Stimulated activated naive CD8-positive, alpha-beta T cell treated with anti-CD3 and anti-CD28 coated beads, Interleukin-15, Interleukin-2, amounts not matched to agents 100 ng/mL and 50 ng/mL, for 24 hours (primary cell): ENCODE data around the gene NAA16.

Experiments
- H3K27ac Mint-ChIP-seq: one replicate; pipeline ENCODE4 v1.8.0; 2021; ENCODE audit warnings: mild to moderate bottlenecking, mixed read lengths
- H3K27me3 Mint-ChIP-seq: one replicate; pipeline ENCODE4 v1.8.0; 2021; ENCODE audit warnings: mixed read lengths
- H3K36me3 Mint-ChIP-seq: one replicate; pipeline ENCODE4 v1.8.0; 2021; ENCODE audit warnings: low read depth, mixed read lengths
- H3K4me1 Mint-ChIP-seq: one replicate; pipeline ENCODE4 v1.8.0; 2021; ENCODE audit warnings: low read depth, mixed read lengths
- H3K4me3 Mint-ChIP-seq: one replicate; pipeline ENCODE4 v1.8.0; 2021; ENCODE audit warnings: mild to moderate bottlenecking, mixed read lengths
- H3K9me3 Mint-ChIP-seq: one replicate; pipeline ENCODE4 v1.8.0; 2021; ENCODE audit warnings: mixed read lengths

NAA16 gene

GRCh38 chr13:41361491-41361890 is 50.4 kb downstream of the NAA16 start:
- no peaks in the 10 kb centered on the region for H3K9me3 Mint-ChIP-seq
- H3K4me3 Mint-ChIP-seq, result no peak overlapping the region
- H3K4me1 Mint-ChIP-seq, result peaks cover 38% of the 10 kb centered on the region
- no peak overlapping the region for H3K27ac Mint-ChIP-seq
- peaks cover 92% of the 10 kb centered on the region for H3K36me3 Mint-ChIP-seq
- no peaks in the 10 kb centered on the region for H3K27me3 Mint-ChIP-seq

DNA sequence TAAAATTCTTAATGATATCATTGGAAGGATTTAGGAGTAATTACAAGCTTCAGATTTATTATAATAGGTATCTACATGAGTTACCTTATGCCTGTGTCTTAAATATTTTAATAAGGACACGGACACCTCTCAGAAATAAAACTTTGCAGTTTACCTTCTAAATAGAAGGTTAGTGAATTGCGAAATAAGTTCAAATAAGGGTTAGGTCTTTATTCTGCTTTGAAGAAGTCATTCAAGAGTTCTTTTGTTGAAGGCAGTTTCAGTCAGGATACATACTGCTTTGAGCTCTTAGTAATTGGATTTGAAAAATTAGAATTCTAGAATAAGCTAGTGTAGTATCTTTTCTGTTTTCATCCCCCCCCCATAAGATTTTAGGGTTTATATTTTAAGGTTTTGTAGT is 53.0 kb downstream of the NAA16 start:
- Mint-ChIP-seq H3K9me3 (peaks cover 4% of the 10 kb centered on the region), H3K4me3 (no peak overlapping the region), H3K36me3 (peaks cover 90% of the 10 kb centered on the region), H3K27ac (no peak overlapping the region), H3K4me1 (peaks cover 29% of the 10 kb centered on the region), H3K27me3 (no peaks in the 10 kb centered on the region)

DNA sequence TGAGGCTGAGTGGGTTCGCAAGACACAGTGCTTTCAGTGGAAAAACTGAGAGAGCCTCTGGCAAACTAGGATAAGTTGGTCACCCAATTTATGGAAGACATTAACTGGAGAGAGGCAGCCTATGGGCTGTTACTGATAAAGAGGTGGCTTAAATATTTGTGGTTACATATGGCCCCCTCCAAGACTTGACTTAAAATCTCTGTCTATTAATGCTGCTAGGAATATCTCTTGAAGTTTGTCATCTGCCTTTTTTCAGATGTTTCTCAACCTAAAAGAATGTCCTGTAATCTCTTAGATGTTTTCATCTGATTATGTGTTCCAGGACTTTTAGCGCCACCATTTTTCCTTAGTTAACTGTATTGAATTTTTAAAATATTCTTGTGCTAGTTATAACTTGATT is 54.6 kb downstream of the NAA16 start:
- H3K4me3 Mint-ChIP-seq, result no peak overlapping the region
- peaks cover 25% of the 10 kb centered on the region for H3K4me1 Mint-ChIP-seq
- H3K36me3 Mint-ChIP-seq, result peaks cover 91% of the 10 kb centered on the region
- peaks cover 7% of the 10 kb centered on the region for H3K9me3 Mint-ChIP-seq
- no peaks in the 10 kb centered on the region for H3K27me3 Mint-ChIP-seq
- H3K27ac Mint-ChIP-seq, result no peak overlapping the region

- Mint-ChIP-seq H3K36me3 (peaks cover 87% of the 10 kb centered on the region), H3K9me3 (peaks cover 7% of the 10 kb centered on the region), H3K27me3 (no peaks in the 10 kb centered on the region), H3K27ac (no peak overlapping the region), H3K4me3 (no peak overlapping the region), H3K4me1 (peaks cover 15% of the 10 kb centered on the region)
Measured at GRCh38 chr13:41370736-41371135, 59.7 kb downstream of the NAA16 start.

GRCh38 chr13:41377446-41377845 is 66.4 kb downstream of the NAA16 start:
- no peaks in the 10 kb centered on the region for H3K4me1 Mint-ChIP-seq
- H3K9me3 Mint-ChIP-seq, result no peaks in the 10 kb centered on the region
- no peaks in the 10 kb centered on the region for H3K27me3 Mint-ChIP-seq
- H3K36me3 Mint-ChIP-seq, result peaks cover 45% of the 10 kb centered on the region
- H3K27ac Mint-ChIP-seq, result no peak overlapping the region
- H3K4me3 Mint-ChIP-seq, result no peak overlapping the region

- Mint-ChIP-seq H3K36me3 (peaks cover 8% of the 10 kb centered on the region), H3K4me1 (peaks cover 12% of the 10 kb centered on the region), H3K27me3 (no peaks in the 10 kb centered on the region), H3K4me3 (no peak overlapping the region), H3K9me3 (no peaks in the 10 kb centered on the region), H3K27ac (no peak overlapping the region)
Measured at GRCh38 chr13:41382431-41382830, 71.4 kb downstream of the NAA16 start.

- H3K9me3 Mint-ChIP-seq, result no peaks in the 10 kb centered on the region
- H3K27ac Mint-ChIP-seq, result peak overlapping the region; percentile 23
- no peak overlapping the region for H3K4me3 Mint-ChIP-seq
- H3K27me3 Mint-ChIP-seq, result no peaks in the 10 kb centered on the region
- H3K4me1 Mint-ChIP-seq, result peaks cover 12% of the 10 kb centered on the region
- no peaks in the 10 kb centered on the region for H3K36me3 Mint-ChIP-seq
Measured at GRCh38 chr13:41383386-41383785, 72.3 kb downstream of the NAA16 start.

GRCh38 chr13:41384749-41385503 is 73.9 kb downstream of the NAA16 start:
- no peaks in the 10 kb centered on the region for H3K36me3 Mint-ChIP-seq
- H3K27ac Mint-ChIP-seq, result no peak overlapping the region
- H3K27me3 Mint-ChIP-seq, result no peaks in the 10 kb centered on the region
- no peak overlapping the region for H3K4me3 Mint-ChIP-seq
- H3K9me3 Mint-ChIP-seq, result no peaks in the 10 kb centered on the region
- H3K4me1 Mint-ChIP-seq, result peaks cover 12% of the 10 kb centered on the region

DNA sequence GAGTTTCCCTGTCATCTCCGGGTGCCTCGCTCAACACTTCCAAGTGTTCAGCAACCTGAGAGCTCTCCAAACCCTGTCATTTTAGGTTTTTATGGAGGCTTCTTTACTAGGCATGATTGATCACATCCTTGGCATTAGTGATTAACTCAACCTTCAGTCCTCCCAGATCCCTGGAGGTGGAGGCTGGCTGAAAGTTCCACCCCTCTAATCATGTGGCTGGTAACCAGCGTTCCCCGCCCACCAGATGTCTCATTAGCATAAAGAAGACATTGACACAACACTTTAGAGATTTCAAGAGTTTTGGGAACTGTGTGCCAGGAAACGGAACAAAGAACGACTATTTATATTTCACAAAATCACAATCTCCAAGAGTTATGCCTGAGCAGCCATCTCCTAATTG is 75.1 kb downstream of the NAA16 start:
- Mint-ChIP-seq H3K4me3 (no peak overlapping the region), H3K36me3 (no peaks in the 10 kb centered on the region), H3K4me1 (peaks cover 12% of the 10 kb centered on the region), H3K9me3 (no peaks in the 10 kb centered on the region), H3K27ac (no peak overlapping the region), H3K27me3 (no peaks in the 10 kb centered on the region)

GRCh38 chr13:41387576-41387975 is 76.5 kb downstream of the NAA16 start:
- Mint-ChIP-seq H3K27me3 (no peaks in the 10 kb centered on the region), H3K36me3 (no peaks in the 10 kb centered on the region), H3K9me3 (no peaks in the 10 kb centered on the region), H3K27ac (no peak overlapping the region), H3K4me1 (peaks cover 11% of the 10 kb centered on the region), H3K4me3 (no peak overlapping the region)

GRCh38 chr13:41388143-41388881 is 77.2 kb downstream of the NAA16 start:
- no peak overlapping the region for H3K27ac Mint-ChIP-seq
- H3K27me3 Mint-ChIP-seq, result no peaks in the 10 kb centered on the region
- H3K9me3 Mint-ChIP-seq, result no peaks in the 10 kb centered on the region
- H3K4me3 Mint-ChIP-seq, result no peak overlapping the region
- H3K4me1 Mint-ChIP-seq, result peaks cover 3% of the 10 kb centered on the region
- no peaks in the 10 kb centered on the region for H3K36me3 Mint-ChIP-seq

- no peaks in the 10 kb centered on the region for H3K27me3 Mint-ChIP-seq
- no peak overlapping the region for H3K4me3 Mint-ChIP-seq
- no peak overlapping the region for H3K27ac Mint-ChIP-seq
- H3K4me1 Mint-ChIP-seq, result no peaks in the 10 kb centered on the region
- no peaks in the 10 kb centered on the region for H3K9me3 Mint-ChIP-seq
- no peaks in the 10 kb centered on the region for H3K36me3 Mint-ChIP-seq
Measured at GRCh38 chr13:41389580-41389979, 78.5 kb downstream of the NAA16 start.

GRCh38 chr13:41394166-41394565 is 83.1 kb downstream of the NAA16 start:
- Mint-ChIP-seq H3K27me3 (no peaks in the 10 kb centered on the region), H3K4me3 (no peak overlapping the region), H3K36me3 (no peaks in the 10 kb centered on the region), H3K27ac (no peak overlapping the region), H3K4me1 (no peaks in the 10 kb centered on the region), H3K9me3 (no peaks in the 10 kb centered on the region)

DNA sequence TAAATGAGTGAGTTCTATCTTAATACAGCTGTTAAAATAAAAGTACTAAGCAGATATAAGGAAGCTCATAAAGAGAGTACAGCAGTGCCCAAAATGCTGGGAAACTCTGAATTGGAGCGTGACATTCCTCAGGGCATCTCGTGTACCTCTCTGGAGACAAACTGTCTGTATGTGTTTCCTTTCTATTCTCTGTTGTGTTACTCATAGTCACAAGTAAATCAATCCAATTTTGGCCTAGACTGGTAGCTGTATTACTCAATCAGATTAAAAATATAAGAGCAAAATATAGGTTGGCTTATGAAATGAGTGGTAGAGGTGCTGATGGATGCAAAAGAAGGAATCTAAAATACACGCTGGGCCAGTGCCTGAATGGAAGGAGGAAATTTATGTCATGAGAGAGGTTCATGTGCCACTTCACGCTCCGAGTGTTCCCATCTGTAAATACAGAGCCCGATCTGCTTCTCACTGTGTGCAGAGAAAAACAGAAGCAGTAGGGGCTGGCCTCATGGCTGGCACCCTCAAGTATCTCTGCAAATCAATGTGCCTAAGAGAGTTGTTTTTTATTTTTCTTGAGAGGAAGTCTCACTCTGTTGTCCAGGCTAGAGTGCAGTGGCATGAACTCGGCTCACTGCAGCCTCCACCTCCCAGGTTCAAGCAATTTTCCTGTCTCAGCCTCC is 87.6 kb downstream of the NAA16 start:
- Mint-ChIP-seq H3K27me3 (no peaks in the 10 kb centered on the region), H3K36me3 (no peaks in the 10 kb centered on the region), H3K4me1 (no peaks in the 10 kb centered on the region), H3K27ac (no peak overlapping the region), H3K9me3 (no peaks in the 10 kb centered on the region), H3K4me3 (no peak overlapping the region)

GRCh38 chr13:41401366-41401765 is 90.3 kb downstream of the NAA16 start:
- no peaks in the 10 kb centered on the region for H3K9me3 Mint-ChIP-seq
- H3K27ac Mint-ChIP-seq, result no peak overlapping the region
- H3K4me3 Mint-ChIP-seq, result no peak overlapping the region
- no peaks in the 10 kb centered on the region for H3K4me1 Mint-ChIP-seq
- no peaks in the 10 kb centered on the region for H3K36me3 Mint-ChIP-seq
- H3K27me3 Mint-ChIP-seq, result no peaks in the 10 kb centered on the region
